DOHH2 (cell line): Measurements from ENCODE around the gene PSG3.

Source experiments
- EZH2phosphoT487 ChIP-seq: fragments of 200-600 bp; sonication (generic); IDR thresholded peaks from 2 replicates; pipeline ENCODE4 v1.6.1; 2017; ENCODE audit warnings: borderline replicate concordance, mild to moderate bottlenecking, antibody characterized with exemption, low read length, moderate library complexity, mixed read lengths
- TF ChIP-seq, protein P1 (sequence below): fragments of 200-600 bp; sonication (generic); IDR thresholded peaks from one replicate; pipeline ENCODE4 v1.5.1; 2014; ENCODE audit warnings: antibody characterized with exemption, mild to moderate bottlenecking, low read depth, low read length; ENCODE audit not compliant: poor library complexity, severe bottlenecking

DNA sequence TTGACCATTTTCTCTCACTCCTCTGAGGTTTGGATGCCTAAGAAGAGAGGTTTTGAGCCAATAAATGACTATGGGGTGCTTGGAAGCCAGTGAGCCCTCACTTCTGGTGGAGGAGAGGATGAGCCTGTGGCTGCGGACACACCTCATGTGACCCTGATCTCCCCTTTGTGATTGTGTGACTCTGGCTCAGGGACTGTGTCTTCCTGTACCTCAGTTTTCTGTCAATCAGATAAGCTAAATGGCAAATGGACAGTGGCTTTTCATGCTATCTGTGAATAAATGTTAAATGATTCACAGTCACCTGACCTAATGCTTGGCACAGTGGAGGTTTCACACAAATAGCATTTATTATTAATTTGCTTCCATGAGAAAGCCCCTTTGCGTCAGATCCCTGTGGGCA lies 22.5 kb upstream of the PSG3 start:
- TF ChIP-seq, protein P1, sequence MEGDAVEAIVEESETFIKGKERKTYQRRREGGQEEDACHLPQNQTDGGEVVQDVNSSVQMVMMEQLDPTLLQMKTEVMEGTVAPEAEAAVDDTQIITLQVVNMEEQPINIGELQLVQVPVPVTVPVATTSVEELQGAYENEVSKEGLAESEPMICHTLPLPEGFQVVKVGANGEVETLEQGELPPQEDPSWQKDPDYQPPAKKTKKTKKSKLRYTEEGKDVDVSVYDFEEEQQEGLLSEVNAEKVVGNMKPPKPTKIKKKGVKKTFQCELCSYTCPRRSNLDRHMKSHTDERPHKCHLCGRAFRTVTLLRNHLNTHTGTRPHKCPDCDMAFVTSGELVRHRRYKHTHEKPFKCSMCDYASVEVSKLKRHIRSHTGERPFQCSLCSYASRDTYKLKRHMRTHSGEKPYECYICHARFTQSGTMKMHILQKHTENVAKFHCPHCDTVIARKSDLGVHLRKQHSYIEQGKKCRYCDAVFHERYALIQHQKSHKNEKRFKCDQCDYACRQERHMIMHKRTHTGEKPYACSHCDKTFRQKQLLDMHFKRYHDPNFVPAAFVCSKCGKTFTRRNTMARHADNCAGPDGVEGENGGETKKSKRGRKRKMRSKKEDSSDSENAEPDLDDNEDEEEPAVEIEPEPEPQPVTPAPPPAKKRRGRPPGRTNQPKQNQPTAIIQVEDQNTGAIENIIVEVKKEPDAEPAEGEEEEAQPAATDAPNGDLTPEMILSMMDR: no peak
- no peak for TF ChIP-seq EZH2phosphoT487
